CD8-positive, alpha-beta memory T cell (primary cell): ENCODE results near the gene RSPRY1. TPM values are rescaled to one million over a fixed set of nuclear protein-coding genes. Genes with fewer than 3 reads are reported as not detected.

Experiments
- CTCF ChIA-PET: fragments of 350-600 bp; sonication (Branson Sonifier 250); formaldehyde crosslinking; loops from one replicate; lab custom pipeline; 2021; ENCODE audit warnings: antibody characterized with exemption; lab: Charles Lee
- POLR2A ChIA-PET: fragments of 350-600 bp; sonication (Branson Sonifier 250); formaldehyde crosslinking; loops from one replicate; lab custom pipeline; 2021; ENCODE audit warnings: antibody characterized with exemption; lab: Charles Lee
- DNase-seq, 5 donors: peaks; one replicate each; pipeline versions ENCODE4 v3.0.0 to v3.0.0-alpha.2; 2020 to 2022; ENCODE audit warnings: mixed read lengths in 1 of 5
- H3K27ac ChIP-seq: one replicate; pipeline ENCODE4 v1.7.0; 2013; ENCODE audit warnings: low read depth, mild to moderate bottlenecking, low read length, moderate library complexity
- H3K27me3 ChIP-seq: 2 replicates; pipeline ENCODE4 v1.7.0; 2013; ENCODE audit warnings: low read length, mild to moderate bottlenecking; ENCODE audit not compliant: insufficient read depth, poor library complexity, severe bottlenecking
- H3K36me3 ChIP-seq: 2 replicates; pipeline ENCODE4 v1.7.0; 2013; ENCODE audit warnings: mild to moderate bottlenecking, low read length, moderate library complexity; ENCODE audit not compliant: insufficient read depth
- H3K4me1 ChIP-seq: 2 replicates; pipeline ENCODE4 v1.7.0; 2013; ENCODE audit warnings: mild to moderate bottlenecking, low read length, moderate library complexity; ENCODE audit not compliant: insufficient read depth
- H3K4me3 ChIP-seq: 2 replicates; pipeline ENCODE4 v1.7.0; 2013; ENCODE audit warnings: mild to moderate bottlenecking, low read length
- H3K9me3 ChIP-seq: 2 replicates; pipeline ENCODE4 v1.7.0; 2013; ENCODE audit warnings: mild to moderate bottlenecking, low read length
- H3K27ac Mint-ChIP-seq, 8 donors: one replicate each; pipeline ENCODE4 v1.8.0; 2020 to 2021; ENCODE audit warnings: mixed read lengths in 8 of 8, mild to moderate bottlenecking in 6 of 8, inconsistent platforms in 3 of 8, moderate library complexity in 3 of 8
- H3K27me3 Mint-ChIP-seq, 2 donors: one replicate each; pipeline ENCODE4 v1.8.0; 2020 to 2021; ENCODE audit warnings: mixed read lengths in 2 of 2, mild to moderate bottlenecking in 1 of 2, moderate library complexity in 1 of 2
- H3K36me3 Mint-ChIP-seq, 3 donors: one replicate each; pipeline ENCODE4 v1.8.0; 2020 to 2021; ENCODE audit warnings: mixed read lengths in 3 of 3, inconsistent platforms in 1 of 3, mild to moderate bottlenecking in 1 of 3
- H3K4me1 Mint-ChIP-seq, 3 donors: one replicate each; pipeline ENCODE4 v1.8.0; 2020 to 2021; ENCODE audit warnings: mixed read lengths in 3 of 3, inconsistent platforms in 1 of 3, mild to moderate bottlenecking in 1 of 3
- H3K4me3 Mint-ChIP-seq, 7 donors: one replicate each; pipeline ENCODE4 v1.8.0; 2020 to 2021; ENCODE audit warnings: mixed read lengths in 7 of 7, mild to moderate bottlenecking in 6 of 7, moderate library complexity in 4 of 7, inconsistent platforms in 2 of 7
- H3K9me3 Mint-ChIP-seq, 5 donors: one replicate each; pipeline ENCODE4 v1.8.0; 2020 to 2022; ENCODE audit warnings: mixed read lengths in 5 of 5, mild to moderate bottlenecking in 3 of 5, moderate library complexity in 2 of 5, inconsistent platforms in 1 of 5
- polyA plus RNA-seq: library from polyadenylated mRNA; unstranded; fragments of 300-500 nt; fragmentation: Illumina TruSeq; gene quantifications from one replicate; pipeline ENCODE4 v1.2.3, GENCODE V29; 2021
- total RNA-seq, 2 experiments: library from RNA; stranded (reverse); gene quantifications; one replicate each; pipeline ENCODE4 v1.2.3, GENCODE V29; 2021

RSPRY1 gene
- total and polyA plus RNA-seq, 3 experiments from 2014 or later: 33.3 to 41.0 (median 36.6) TPM

DNA sequence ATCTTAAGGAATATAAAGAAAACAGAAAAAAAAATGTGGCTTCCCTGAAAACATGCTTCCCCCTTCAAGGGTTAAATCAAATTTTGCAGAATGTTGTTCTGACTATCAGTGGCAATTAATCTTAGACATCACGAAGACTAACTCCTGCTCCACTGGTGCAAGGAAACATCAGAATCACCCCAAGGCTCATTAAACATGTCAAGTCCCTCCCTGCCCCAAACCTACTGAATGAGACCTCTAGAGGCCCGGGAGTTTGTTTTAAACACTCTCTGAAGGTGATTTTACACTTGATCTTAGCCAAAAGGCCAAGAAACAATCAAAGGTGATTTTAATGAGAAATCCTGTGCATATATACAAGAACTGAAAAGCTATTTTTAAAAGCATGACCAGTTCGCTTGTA is 18.6 kb upstream of the RSPRY1 start:
- Histone ChIP-seq H3K27me3 (no peaks in the 10 kb centered on the region), H3K4me1 (no peaks in the 10 kb centered on the region), H3K4me3 (no peak overlapping the region), H3K36me3 (peaks cover 40% of the 10 kb centered on the region), H3K9me3 (no peaks in the 10 kb centered on the region), H3K27ac (no peak overlapping the region)
- peaks cover 5 to 21% (median 10%) of the 10 kb centered on the region in 3 donors for H3K4me1 Mint-ChIP-seq
- ChIA-PET POLR2A (no interaction called here), CTCF (interaction anchor here (0.7 to 1.9 kb wide), 8 partner anchors 55 to 217 kb away, joined by 3 to 10 read pairs (median 4); partner anchors contain the start of gene CPNE2)
- H3K36me3 Mint-ChIP-seq: peaks cover 9 to 83% (median 30%) of the 10 kb centered on the region in 3 donors
- peak overlapping the region in 1 of 8 donors; percentile 24 for H3K27ac Mint-ChIP-seq
- H3K27me3 Mint-ChIP-seq: peaks cover 0 to 1% of the 10 kb centered on the region in 2 donors
- no peaks in the 10 kb centered on the region for H3K9me3 Mint-ChIP-seq
- DNase-seq: no peak
- H3K4me3 Mint-ChIP-seq: no peak overlapping the region

DNA sequence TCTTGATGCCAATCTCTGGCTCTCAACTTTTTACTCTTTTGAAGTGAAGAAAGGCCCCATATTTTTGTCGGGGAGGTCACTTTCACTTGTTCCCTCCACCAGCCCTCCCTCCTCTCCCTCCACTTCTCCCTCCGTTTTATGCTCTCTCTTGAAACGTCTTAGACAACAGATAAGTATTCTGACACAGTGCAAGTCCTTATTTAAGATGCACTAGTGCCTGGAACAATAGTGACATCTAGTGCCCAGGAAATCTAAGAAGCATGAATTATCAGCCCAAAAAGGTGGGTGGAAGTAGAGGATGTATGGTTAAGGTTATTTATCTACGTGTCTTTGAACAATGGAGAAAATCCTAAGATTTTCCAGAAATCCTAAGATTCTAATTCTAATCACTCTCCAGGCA is 18.2 kb upstream of the RSPRY1 start:
- Mint-ChIP-seq H3K27ac (no peak overlapping the region), H3K9me3 (no peaks in the 10 kb centered on the region), H3K36me3 (peaks cover 9 to 84% (median 32%) of the 10 kb centered on the region in 3 donors), H3K4me3 (no peak overlapping the region), H3K27me3 (peaks cover 0 to 1% of the 10 kb centered on the region in 2 donors), H3K4me1 (peaks cover 5 to 21% (median 10%) of the 10 kb centered on the region in 3 donors)
- peak in 2 of 5 donors; percentile 62 to 65 for DNase-seq
- Histone ChIP-seq H3K36me3 (peaks cover 44% of the 10 kb centered on the region), H3K27me3 (no peaks in the 10 kb centered on the region), H3K4me3 (no peak overlapping the region), H3K27ac (no peak overlapping the region), H3K4me1 (no peaks in the 10 kb centered on the region), H3K9me3 (no peaks in the 10 kb centered on the region)
- POLR2A ChIA-PET: interaction anchor here (0.7 kb wide), 1 partner anchor 32 kb away, joined by 7 read pairs; no protein-coding TSS in a partner anchor
- CTCF ChIA-PET: interaction anchor here (0.7 to 1.9 kb wide), 8 partner anchors 54 to 204 kb away, joined by 3 to 10 read pairs (median 4); partner anchors contain the start of gene CPNE2

DNA sequence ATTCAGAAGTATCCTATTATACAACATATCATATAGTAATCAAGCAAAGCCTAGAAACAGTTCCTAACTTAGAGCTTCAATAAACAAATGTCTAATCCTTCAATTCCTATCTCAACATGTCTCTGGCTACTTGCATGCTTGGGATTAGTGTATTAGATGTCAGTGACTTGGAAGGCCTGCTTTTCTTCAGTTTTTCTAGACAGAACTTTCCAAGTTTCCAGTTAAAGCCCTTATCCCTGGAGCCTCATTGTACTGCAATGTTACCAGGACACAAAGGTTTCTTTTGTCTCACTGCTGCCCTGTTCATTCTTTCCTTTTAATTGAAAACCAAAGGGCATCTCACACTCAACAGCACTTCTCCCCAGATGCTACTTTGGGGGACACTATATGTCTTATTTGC is 16.8 kb upstream of the RSPRY1 start:
- peaks cover 5 to 19% (median 7%) of the 10 kb centered on the region in 3 donors for H3K4me1 Mint-ChIP-seq
- CTCF ChIA-PET: interaction anchor here (1.4 to 2.8 kb wide), 4 partner anchors 28 to 87 kb away, joined by 4 to 13 read pairs (median 4); no protein-coding TSS in a partner anchor

DNA sequence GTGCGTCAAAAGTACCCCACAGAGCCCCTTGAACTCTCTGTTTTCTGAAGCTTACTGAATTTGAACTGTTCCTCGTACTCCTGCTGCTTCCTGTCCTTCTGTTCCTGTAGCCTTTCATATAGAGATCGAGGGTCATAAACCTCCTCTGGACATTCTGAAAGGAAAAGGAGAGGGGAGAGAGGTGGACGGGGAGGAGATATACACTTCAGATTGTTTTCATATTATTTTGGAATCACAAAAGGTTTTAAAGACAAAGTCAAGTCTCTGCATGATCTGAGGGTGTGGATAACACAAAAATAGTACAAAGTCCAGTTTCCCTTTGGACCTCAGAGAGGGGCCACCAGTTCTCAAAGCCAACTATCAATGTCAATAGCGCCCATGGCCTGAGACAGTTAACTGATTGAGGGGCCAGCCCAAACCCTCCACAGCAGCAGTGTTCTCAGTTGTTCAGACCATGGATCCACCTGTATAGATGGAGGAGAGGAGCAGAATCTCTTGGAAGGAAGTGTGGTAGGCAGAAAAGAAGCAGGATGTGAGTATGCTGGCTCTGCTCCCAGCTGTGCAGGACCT is 13.3 kb upstream of the RSPRY1 start:
- H3K4me1 Mint-ChIP-seq: peaks cover 6 to 8% (median 8%) of the 10 kb centered on the region in 3 donors

More for the DNA sequence above, 16.8 kb upstream of the RSPRY1 start:
- Histone ChIP-seq H3K4me1 (no peaks in the 10 kb centered on the region), H3K36me3 (peaks cover 33% of the 10 kb centered on the region), H3K9me3 (no peaks in the 10 kb centered on the region), H3K27ac (no peak overlapping the region), H3K27me3 (no peaks in the 10 kb centered on the region), H3K4me3 (no peak overlapping the region)
- Mint-ChIP-seq H3K36me3 (peaks cover 9 to 80% (median 26%) of the 10 kb centered on the region in 3 donors), H3K9me3 (no peaks in the 10 kb centered on the region), H3K27ac (peak overlapping the region in 1 of 8 donors; percentile 80), H3K27me3 (peaks cover 0 to 1% of the 10 kb centered on the region in 2 donors), H3K4me3 (no peak overlapping the region)
- DNase-seq: no peak
- POLR2A ChIA-PET: interaction anchor here (0.7 kb wide), 1 partner anchor 194 kb away, joined by 3 read pairs; no protein-coding TSS in a partner anchor

DNA sequence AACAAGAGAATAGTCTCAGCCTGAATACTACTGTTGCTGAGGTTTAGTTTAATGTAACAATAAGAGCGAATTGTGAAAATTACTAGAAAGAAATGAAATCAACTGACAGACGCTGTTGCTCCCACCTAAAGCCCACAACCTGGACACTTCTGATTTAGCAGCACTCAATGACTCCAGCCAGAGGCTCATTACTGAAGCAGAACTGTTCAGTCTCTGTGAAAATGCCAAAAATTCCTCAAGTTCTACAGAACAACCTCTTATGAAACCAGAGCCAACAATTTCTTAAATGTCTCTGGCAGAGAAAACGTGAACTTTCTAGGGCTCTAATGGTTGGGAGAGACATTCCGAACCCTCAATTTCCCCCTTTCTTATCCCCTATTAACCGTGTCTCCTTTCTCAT is 10.2 kb upstream of the RSPRY1 start:
- Histone ChIP-seq H3K4me3 (no peak overlapping the region), H3K27ac (no peak overlapping the region), H3K4me1 (no peaks in the 10 kb centered on the region), H3K9me3 (no peaks in the 10 kb centered on the region), H3K36me3 (peaks cover 24% of the 10 kb centered on the region), H3K27me3 (no peaks in the 10 kb centered on the region)
- no peak for DNase-seq
- no peak overlapping the region for H3K4me3 Mint-ChIP-seq
- ChIA-PET CTCF (interaction anchor here (1.1 to 1.6 kb wide), 2 partner anchors 83 to 212 kb away, joined by 5 to 6 read pairs; partner anchors contain the start of gene CPNE2), POLR2A (interaction anchor here (1.9 kb wide), 1 partner anchor 10 kb away, joined by 6 read pairs; the partner anchor contains the start of genes PSME3IP1 and RSPRY1)
- H3K4me1 Mint-ChIP-seq: peaks cover 3 to 13% (median 10%) of the 10 kb centered on the region in 3 donors
- H3K9me3 Mint-ChIP-seq: no peaks in the 10 kb centered on the region
- H3K27me3 Mint-ChIP-seq: no peaks in the 10 kb centered on the region
- H3K36me3 Mint-ChIP-seq: peaks cover 0 to 46% (median 22%) of the 10 kb centered on the region in 3 donors
- peak overlapping the region in 2 of 8 donors; percentile 5 to 29 for H3K27ac Mint-ChIP-seq

More for the DNA sequence above, 13.3 kb upstream of the RSPRY1 start:
- ChIA-PET POLR2A (interaction anchor here (0.7 kb wide), 1 partner anchor 85 kb away, joined by 4 read pairs; no protein-coding TSS in a partner anchor), CTCF (interaction anchor here (1.0 to 1.2 kb wide), 2 partner anchors 80 to 93 kb away, joined by 3 to 5 read pairs; partner anchors contain the start of gene CPNE2)
- Mint-ChIP-seq H3K27ac (no peak overlapping the region), H3K36me3 (peaks cover 3 to 57% (median 22%) of the 10 kb centered on the region in 3 donors), H3K27me3 (no peaks in the 10 kb centered on the region), H3K9me3 (no peaks in the 10 kb centered on the region), H3K4me3 (no peak overlapping the region)
- no peak for DNase-seq
- Histone ChIP-seq H3K27ac (no peak overlapping the region), H3K9me3 (no peaks in the 10 kb centered on the region), H3K4me1 (no peaks in the 10 kb centered on the region), H3K4me3 (no peak overlapping the region), H3K27me3 (no peaks in the 10 kb centered on the region), H3K36me3 (peaks cover 17% of the 10 kb centered on the region)

DNA sequence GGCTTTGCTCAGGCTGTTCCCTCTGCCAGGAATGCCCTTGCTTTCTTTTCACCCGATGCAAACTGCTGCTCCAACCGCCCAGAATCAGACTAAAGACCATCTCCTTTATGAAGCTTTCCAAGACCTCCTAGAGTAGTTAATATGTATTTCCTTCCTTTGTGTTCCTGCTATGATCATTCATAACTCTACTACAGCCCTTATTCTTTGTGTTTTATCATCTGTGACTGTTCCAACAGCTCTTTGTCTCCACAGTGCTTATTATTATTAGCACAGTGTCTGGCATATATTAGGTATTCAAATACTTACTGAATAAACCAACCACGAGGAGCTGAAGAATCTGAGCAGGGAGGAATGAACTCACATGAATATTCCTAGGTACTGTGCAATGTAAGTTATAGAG is 7.9 kb upstream of the RSPRY1 start:
- no peak for DNase-seq
- H3K9me3 Mint-ChIP-seq: no peaks in the 10 kb centered on the region
- peaks cover 0 to 26% (median 8%) of the 10 kb centered on the region in 3 donors for H3K36me3 Mint-ChIP-seq
- H3K27me3 Mint-ChIP-seq: no peaks in the 10 kb centered on the region
- H3K4me3 ChIP-seq: no peak overlapping the region
- CTCF ChIA-PET: no interaction called here
- H3K27ac Mint-ChIP-seq: peak overlapping the region in 3 of 8 donors; percentile 20 to 81 (median 40)
- H3K4me3 Mint-ChIP-seq: no peak overlapping the region
- H3K36me3 ChIP-seq: peaks cover 6% of the 10 kb centered on the region
- no peak overlapping the region for H3K27ac ChIP-seq
- peaks cover 6 to 28% (median 24%) of the 10 kb centered on the region in 3 donors for H3K4me1 Mint-ChIP-seq
- POLR2A ChIA-PET: interaction anchor here (0.6 kb wide), 1 partner anchor 480 kb away, joined by 7 read pairs; no protein-coding TSS in a partner anchor
- H3K27me3 ChIP-seq: no peaks in the 10 kb centered on the region
- H3K4me1 ChIP-seq: no peaks in the 10 kb centered on the region
- H3K9me3 ChIP-seq: no peaks in the 10 kb centered on the region

DNA sequence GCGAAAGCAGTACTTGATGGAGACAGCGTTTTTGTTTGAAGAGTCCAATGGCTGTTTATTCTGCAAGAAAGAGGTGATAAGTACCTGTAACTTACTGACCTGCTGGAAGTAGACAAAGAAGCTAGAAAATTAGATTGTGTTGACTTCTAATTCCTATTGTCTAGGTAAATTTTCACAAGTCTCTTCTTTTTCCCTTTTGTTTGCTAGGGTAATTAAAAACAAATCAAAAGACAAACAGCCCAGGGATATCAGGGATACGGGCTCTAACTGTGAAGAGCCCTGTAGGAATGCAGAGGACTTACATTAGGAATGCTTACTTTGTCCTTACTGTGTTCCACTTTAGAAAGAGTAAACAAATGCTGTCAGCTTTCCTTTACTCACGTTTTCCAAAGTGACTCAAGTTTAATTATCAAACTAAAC is 7.3 kb upstream of the RSPRY1 start:
- no peaks in the 10 kb centered on the region for H3K9me3 Mint-ChIP-seq
- CTCF ChIA-PET: no interaction called here
- no peak overlapping the region for H3K4me3 ChIP-seq
- no peaks in the 10 kb centered on the region for H3K27me3 ChIP-seq
- no peak overlapping the region for H3K27ac ChIP-seq
- H3K4me1 Mint-ChIP-seq: peaks cover 8 to 31% (median 25%) of the 10 kb centered on the region in 3 donors
- H3K27ac Mint-ChIP-seq: peak overlapping the region in 1 of 8 donors; percentile 32
- no peak for DNase-seq
- POLR2A ChIA-PET: no interaction called here
- peaks cover 6% of the 10 kb centered on the region for H3K36me3 ChIP-seq
- H3K27me3 Mint-ChIP-seq: no peaks in the 10 kb centered on the region
- H3K36me3 Mint-ChIP-seq: peaks cover 0 to 21% (median 6%) of the 10 kb centered on the region in 3 donors
- no peaks in the 10 kb centered on the region for H3K9me3 ChIP-seq
- H3K4me1 ChIP-seq: no peaks in the 10 kb centered on the region
- no peak overlapping the region for H3K4me3 Mint-ChIP-seq
